WTC11 (cell line): Measurements from ENCODE around the gene ADAMTS2.

Experiments
- ATF3 ChIP-seq: sonication (generic); formaldehyde crosslinking; conservative IDR thresholded peaks from 2 replicates; pipeline ENCODE4 v1.8.1; 2022; ENCODE audit warnings: mild to moderate bottlenecking, missing genetic modification reagents
- CTCF ChIP-seq: fragments of 200-600 bp; IDR thresholded peaks from 2 replicates; pipeline ENCODE4 v1.8.0; 2022; ENCODE audit warnings: antibody characterized with exemption
- NR1H2 ChIP-seq: sonication (generic); formaldehyde crosslinking; IDR thresholded peaks from 2 replicates; pipeline ENCODE4 v1.9.0; 2021; ENCODE audit warnings: mild to moderate bottlenecking, moderate library complexity, missing genetic modification reagents
- SOX15 ChIP-seq: fragments of 250-450 bp; sonication (Bioruptor Pico); IDR thresholded peaks from 2 replicates; pipeline ENCODE4 v1.9.0; 2021; ENCODE audit warnings: mild to moderate bottlenecking
- TF ChIP-seq, protein P1 (sequence below): sonication (generic); formaldehyde crosslinking; IDR thresholded peaks from 2 replicates; pipeline ENCODE4 v1.8.1; 2023; ENCODE audit warnings: mild to moderate bottlenecking, missing genetic modification reagents, moderate library complexity
- TF ChIP-seq, protein P2 (sequence below): sonication (generic); formaldehyde crosslinking; IDR thresholded peaks from 2 replicates; pipeline ENCODE4 v1.8.1; 2023; ENCODE audit warnings: mild to moderate bottlenecking, missing genetic modification reagents

- TF ChIP-seq, protein P1, sequence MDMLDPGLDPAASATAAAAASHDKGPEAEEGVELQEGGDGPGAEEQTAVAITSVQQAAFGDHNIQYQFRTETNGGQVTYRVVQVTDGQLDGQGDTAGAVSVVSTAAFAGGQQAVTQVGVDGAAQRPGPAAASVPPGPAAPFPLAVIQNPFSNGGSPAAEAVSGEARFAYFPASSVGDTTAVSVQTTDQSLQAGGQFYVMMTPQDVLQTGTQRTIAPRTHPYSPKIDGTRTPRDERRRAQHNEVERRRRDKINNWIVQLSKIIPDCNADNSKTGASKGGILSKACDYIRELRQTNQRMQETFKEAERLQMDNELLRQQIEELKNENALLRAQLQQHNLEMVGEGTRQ (CRISPR knock-in tag): no peak
- TF ChIP-seq, protein P2, sequence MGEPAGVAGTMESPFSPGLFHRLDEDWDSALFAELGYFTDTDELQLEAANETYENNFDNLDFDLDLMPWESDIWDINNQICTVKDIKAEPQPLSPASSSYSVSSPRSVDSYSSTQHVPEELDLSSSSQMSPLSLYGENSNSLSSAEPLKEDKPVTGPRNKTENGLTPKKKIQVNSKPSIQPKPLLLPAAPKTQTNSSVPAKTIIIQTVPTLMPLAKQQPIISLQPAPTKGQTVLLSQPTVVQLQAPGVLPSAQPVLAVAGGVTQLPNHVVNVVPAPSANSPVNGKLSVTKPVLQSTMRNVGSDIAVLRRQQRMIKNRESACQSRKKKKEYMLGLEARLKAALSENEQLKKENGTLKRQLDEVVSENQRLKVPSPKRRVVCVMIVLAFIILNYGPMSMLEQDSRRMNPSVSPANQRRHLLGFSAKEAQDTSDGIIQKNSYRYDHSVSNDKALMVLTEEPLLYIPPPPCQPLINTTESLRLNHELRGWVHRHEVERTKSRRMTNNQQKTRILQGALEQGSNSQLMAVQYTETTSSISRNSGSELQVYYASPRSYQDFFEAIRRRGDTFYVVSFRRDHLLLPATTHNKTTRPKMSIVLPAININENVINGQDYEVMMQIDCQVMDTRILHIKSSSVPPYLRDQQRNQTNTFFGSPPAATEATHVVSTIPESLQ: no peak
- TF ChIP-seq CTCF (no peak), NR1H2 (CRISPR knock-in tag) (no peak), SOX15 (no peak), ATF3 (CRISPR knock-in tag) (no peak)
Measured at GRCh38 chr5:179373961-179374505, 28.8 kb upstream of the ADAMTS2 start.
